IgD-negative memory B cell (primary cell): ENCODE data around the gene WWTR1. TPM values are rescaled to one million over a fixed set of nuclear protein-coding genes. Genes with fewer than 3 reads are reported as not detected.

ENCODE experiments used
- H3K27ac Mint-ChIP-seq, 3 donors: one replicate each; pipeline ENCODE4 v1.8.0; 2020 to 2022; ENCODE audit warnings: mild to moderate bottlenecking in 3 of 3, mixed read lengths in 3 of 3, moderate library complexity in 1 of 3
- H3K27me3 Mint-ChIP-seq: one replicate; pipeline ENCODE4 v1.8.0; 2021; ENCODE audit warnings: mixed read lengths
- H3K36me3 Mint-ChIP-seq: one replicate; pipeline ENCODE4 v1.8.0; 2020; ENCODE audit warnings: mild to moderate bottlenecking, mixed read lengths
- H3K4me1 Mint-ChIP-seq, 3 donors: one replicate each; pipeline ENCODE4 v1.8.0; 2020 to 2022; ENCODE audit warnings: mixed read lengths in 3 of 3, mild to moderate bottlenecking in 1 of 3
- H3K4me3 Mint-ChIP-seq, 4 donors: one replicate each; pipeline ENCODE4 v1.8.0; 2020 to 2022; ENCODE audit warnings: mild to moderate bottlenecking in 4 of 4, mixed read lengths in 4 of 4, moderate library complexity in 3 of 4
- H3K9me3 Mint-ChIP-seq, 3 donors: one replicate each; pipeline ENCODE4 v1.8.0; 2020 to 2021; ENCODE audit warnings: mixed read lengths in 3 of 3, mild to moderate bottlenecking in 1 of 3
- polyA plus RNA-seq: library from polyadenylated mRNA; unstranded; fragments of 300-500 nt; fragmentation: Illumina TruSeq; gene quantifications from one replicate; pipeline ENCODE4 v1.2.3, GENCODE V29; 2021

The WWTR1 gene
- polyA plus RNA-seq, 1 donor from 2014 or later, result 1.2 TPM

- H3K27me3 Mint-ChIP-seq, result no peaks in the 10 kb centered on the region
- peaks cover 0 to 9% (median 6%) of the 10 kb centered on the region in 3 donors for H3K4me1 Mint-ChIP-seq
- H3K27ac Mint-ChIP-seq, result no peak overlapping the region
- peaks cover 2% of the 10 kb centered on the region for H3K36me3 Mint-ChIP-seq
- no peak overlapping the region for H3K4me3 Mint-ChIP-seq
- H3K9me3 Mint-ChIP-seq, result no peaks in the 10 kb centered on the region
These were observed 13.9 kb downstream of the WWTR1 start for GRCh38 chr3:149643963-149644362.

GRCh38 chr3:149643482-149643798, 14.4 kb downstream of the WWTR1 start:
- Mint-ChIP-seq H3K9me3 (no peaks in the 10 kb centered on the region), H3K27ac (no peak overlapping the region), H3K27me3 (no peaks in the 10 kb centered on the region), H3K36me3 (peaks cover 2% of the 10 kb centered on the region), H3K4me1 (peaks cover 0 to 9% (median 6%) of the 10 kb centered on the region in 3 donors), H3K4me3 (no peak overlapping the region)

- Mint-ChIP-seq H3K4me1 (peaks cover 0 to 1% (median 0%) of the 10 kb centered on the region in 3 donors), H3K9me3 (no peaks in the 10 kb centered on the region), H3K4me3 (no peak overlapping the region), H3K27me3 (peaks cover 3% of the 10 kb centered on the region), H3K36me3 (peaks cover 2% of the 10 kb centered on the region), H3K27ac (no peak overlapping the region)
These were observed 16.7 kb downstream of the WWTR1 start for GRCh38 chr3:149640976-149641728.

GRCh38 chr3:149639093-149639486, 18.7 kb downstream of the WWTR1 start:
- Mint-ChIP-seq H3K27ac (no peak overlapping the region), H3K4me1 (peaks cover 0 to 1% (median 0%) of the 10 kb centered on the region in 3 donors), H3K36me3 (peaks cover 2% of the 10 kb centered on the region), H3K4me3 (no peak overlapping the region), H3K27me3 (peaks cover 9% of the 10 kb centered on the region), H3K9me3 (no peaks in the 10 kb centered on the region)

- peaks cover 2% of the 10 kb centered on the region for H3K36me3 Mint-ChIP-seq
- peaks cover 13% of the 10 kb centered on the region for H3K27me3 Mint-ChIP-seq
- H3K4me3 Mint-ChIP-seq, result no peak overlapping the region
- H3K4me1 Mint-ChIP-seq, result peaks cover 0 to 1% (median 0%) of the 10 kb centered on the region in 3 donors
- H3K27ac Mint-ChIP-seq, result no peak overlapping the region
- no peaks in the 10 kb centered on the region for H3K9me3 Mint-ChIP-seq
These were observed 19.4 kb downstream of the WWTR1 start for GRCh38 chr3:149638228-149639092.

- Mint-ChIP-seq H3K36me3 (peaks cover 2% of the 10 kb centered on the region), H3K27me3 (peaks cover 17% of the 10 kb centered on the region), H3K9me3 (no peaks in the 10 kb centered on the region), H3K27ac (no peak overlapping the region), H3K4me1 (peaks cover 0 to 2% (median 1%) of the 10 kb centered on the region in 3 donors), H3K4me3 (no peak overlapping the region)
These were observed 22.4 kb downstream of the WWTR1 start for GRCh38 chr3:149635396-149635795.

- H3K4me3 Mint-ChIP-seq, result no peak overlapping the region
- H3K27ac Mint-ChIP-seq, result no peak overlapping the region
- peaks cover 20% of the 10 kb centered on the region for H3K27me3 Mint-ChIP-seq
- H3K4me1 Mint-ChIP-seq, result peaks cover 0 to 2% (median 1%) of the 10 kb centered on the region in 3 donors
- H3K36me3 Mint-ChIP-seq, result peaks cover 2% of the 10 kb centered on the region
- no peaks in the 10 kb centered on the region for H3K9me3 Mint-ChIP-seq
These were observed 23.3 kb downstream of the WWTR1 start for GRCh38 chr3:149634573-149634972.

- Mint-ChIP-seq H3K36me3 (no peaks in the 10 kb centered on the region), H3K4me3 (no peak overlapping the region), H3K27ac (no peak overlapping the region), H3K27me3 (peaks cover 20% of the 10 kb centered on the region), H3K9me3 (no peaks in the 10 kb centered on the region), H3K4me1 (peaks cover 0 to 2% (median 1%) of the 10 kb centered on the region in 3 donors)
These were observed 23.8 kb downstream of the WWTR1 start for GRCh38 chr3:149634072-149634471.

- peaks cover 0 to 2% (median 0%) of the 10 kb centered on the region in 3 donors for H3K4me1 Mint-ChIP-seq
- H3K9me3 Mint-ChIP-seq, result no peaks in the 10 kb centered on the region
- no peak overlapping the region for H3K27ac Mint-ChIP-seq
- H3K36me3 Mint-ChIP-seq, result no peaks in the 10 kb centered on the region
- H3K4me3 Mint-ChIP-seq, result no peak overlapping the region
- peaks cover 18% of the 10 kb centered on the region for H3K27me3 Mint-ChIP-seq
These were observed 25.6 kb downstream of the WWTR1 start for GRCh38 chr3:149632225-149632624.

- Mint-ChIP-seq H3K36me3 (no peaks in the 10 kb centered on the region), H3K4me3 (no peak overlapping the region), H3K4me1 (peaks cover 0 to 2% (median 0%) of the 10 kb centered on the region in 3 donors), H3K27ac (no peak overlapping the region), H3K27me3 (peaks cover 17% of the 10 kb centered on the region), H3K9me3 (no peaks in the 10 kb centered on the region)
These were observed 27.0 kb downstream of the WWTR1 start for GRCh38 chr3:149630806-149631205.

GRCh38 chr3:149628957-149629670, 28.7 kb downstream of the WWTR1 start:
- H3K9me3 Mint-ChIP-seq, result no peaks in the 10 kb centered on the region
- no peaks in the 10 kb centered on the region for H3K36me3 Mint-ChIP-seq
- H3K27me3 Mint-ChIP-seq, result peaks cover 12% of the 10 kb centered on the region
- H3K4me3 Mint-ChIP-seq, result peak overlapping the region in 1 of 4 donors; percentile 55
- no peak overlapping the region for H3K27ac Mint-ChIP-seq
- H3K4me1 Mint-ChIP-seq, result peaks cover 0 to 2% (median 0%) of the 10 kb centered on the region in 3 donors

- no peak overlapping the region for H3K27ac Mint-ChIP-seq
- no peak overlapping the region for H3K4me3 Mint-ChIP-seq
- H3K36me3 Mint-ChIP-seq, result no peaks in the 10 kb centered on the region
- H3K9me3 Mint-ChIP-seq, result no peaks in the 10 kb centered on the region
- peaks cover 0 to 6% (median 2%) of the 10 kb centered on the region in 3 donors for H3K4me1 Mint-ChIP-seq
- H3K27me3 Mint-ChIP-seq, result peaks cover 6% of the 10 kb centered on the region
These were observed 31.2 kb downstream of the WWTR1 start for GRCh38 chr3:149626671-149627070.

GRCh38 chr3:149625795-149626194, 32.0 kb downstream of the WWTR1 start:
- peaks cover 6% of the 10 kb centered on the region for H3K27me3 Mint-ChIP-seq
- no peak overlapping the region for H3K27ac Mint-ChIP-seq
- no peaks in the 10 kb centered on the region for H3K9me3 Mint-ChIP-seq
- H3K36me3 Mint-ChIP-seq, result no peaks in the 10 kb centered on the region
- H3K4me3 Mint-ChIP-seq, result no peak overlapping the region
- H3K4me1 Mint-ChIP-seq, result peaks cover 5 to 13% (median 9%) of the 10 kb centered on the region in 3 donors

- Mint-ChIP-seq H3K4me3 (peak overlapping the region in 1 of 4 donors; percentile 7), H3K27me3 (peaks cover 4% of the 10 kb centered on the region), H3K36me3 (no peaks in the 10 kb centered on the region), H3K9me3 (no peaks in the 10 kb centered on the region), H3K4me1 (peaks cover 5 to 13% (median 9%) of the 10 kb centered on the region in 3 donors), H3K27ac (no peak overlapping the region)
These were observed 34.0 kb downstream of the WWTR1 start for GRCh38 chr3:149623824-149624223.
